K562 treated with DMSO at 1 percent for 48 hours (cell line): ENCODE results near the gene ETAA1. TPM values are rescaled to one million over a fixed set of nuclear protein-coding genes. Genes with fewer than 3 reads are reported as not detected.

Experiments used
- total RNA-seq: library from RNA; unstranded; fragments of 300-600 nt; gene quantifications from 2 replicates; pipeline ENCODE4 v1.2.3, GENCODE V29; 2022; ENCODE audit warnings: low replicate concordance; ENCODE audit errors: extremely low read depth

ETAA1 gene
- not detected in 2 replicates for total RNA-seq

GRCh38 chr2:67397143-67397986 is at the start of gene ETAA1:
Gene ETAA1, plus strand, starts transcription at chr2:67397333. Its CDS starts 116 bp downstream, at chr2:67397449.

